ENCODE data around the gene DENND1C.

The DENND1C gene

DNA sequence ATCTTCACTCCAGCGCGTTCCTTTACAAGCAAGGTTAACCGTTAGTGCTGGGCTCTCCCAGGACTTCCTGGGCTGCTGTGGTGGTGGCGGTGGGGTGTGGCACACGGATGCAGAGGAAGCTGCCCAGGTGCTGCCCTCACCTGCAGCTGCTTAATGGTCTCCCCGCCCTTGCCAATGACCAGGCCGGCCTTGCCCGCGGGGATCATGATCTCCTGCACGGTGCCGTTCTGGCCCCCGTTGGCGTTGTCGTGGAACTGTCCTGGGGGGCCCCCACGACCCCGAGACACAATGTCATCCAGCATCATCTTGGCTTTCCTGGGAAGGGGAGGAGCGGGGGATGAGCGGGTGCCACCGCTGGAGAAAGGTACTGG, 63.0 kb downstream of the DENND1C start:
- DNase-seq = no peak

DNA sequence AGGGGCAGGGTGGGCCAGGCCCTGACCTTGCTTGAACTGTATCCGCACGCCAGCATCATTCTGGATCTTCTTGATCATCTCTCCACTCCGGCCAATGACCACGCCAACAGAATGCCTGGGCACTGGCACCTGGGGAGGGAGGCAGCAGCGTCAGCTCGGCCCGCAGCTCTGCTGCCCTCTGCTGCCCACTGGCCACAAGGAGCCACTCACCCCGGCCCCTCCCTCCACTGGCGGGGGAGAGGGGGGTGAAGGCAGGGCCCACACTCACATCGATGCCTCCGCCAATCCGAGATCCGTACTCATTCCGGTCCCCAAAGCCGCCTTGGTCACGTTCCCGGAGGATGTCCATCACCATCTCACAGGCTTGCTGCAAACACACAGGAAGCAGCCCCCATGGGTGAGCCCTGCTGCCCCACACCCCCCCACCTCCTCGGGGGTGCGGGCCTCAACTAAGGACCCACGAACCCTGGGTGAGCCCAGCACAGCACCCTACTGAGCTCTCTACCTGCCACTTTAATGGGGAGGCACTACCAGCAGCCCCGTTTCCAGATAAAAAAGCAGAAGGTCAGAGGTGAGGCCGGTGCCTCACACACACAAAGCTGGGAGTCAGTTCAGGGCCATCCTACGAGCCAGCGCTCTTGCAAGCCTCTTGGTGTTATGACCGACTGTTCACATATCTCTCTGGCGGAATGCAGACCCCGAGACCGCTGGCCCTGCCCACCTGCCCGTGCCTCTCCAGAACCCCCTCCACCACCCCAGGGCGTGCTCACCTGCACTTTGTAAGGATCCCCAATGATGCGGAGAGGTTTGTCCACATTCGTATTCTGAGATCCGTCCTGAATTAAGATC, 63.6 kb downstream of the DENND1C start:
- DNase-seq = no peak
